ENCODE results near the gene DEFB121.
"Not testable (repeated sequence)": the region's sequence is repeated elsewhere in the genome, so short reads cannot be mapped to it uniquely, and the experiment has no call there.

The DEFB121 gene

GRCh38 chr20:31406115-31406514 lies at the start of gene DEFB121:
Gene DEFB121, minus strand, starts transcription at chr20:31406215. Its CDS starts 63 bp downstream, at chr20:31406152.
- DNase-seq: no peak

GRCh38 chr20:31454361-31454760 lies 48.3 kb upstream of the DEFB121 start:
- DNase-seq: no peak

- no peak for DNase-seq
These were observed 46.6 kb upstream of the DEFB121 start for GRCh38 chr20:31452575-31452974.

GRCh38 chr20:31449511-31450414 lies 43.7 kb upstream of the DEFB121 start:
- DNase-seq: no peak

GRCh38 chr20:31446084-31446819 lies 40.2 kb upstream of the DEFB121 start:
- DNase-seq: no peak

- no peak for DNase-seq
These were observed 34.1 kb upstream of the DEFB121 start, which contains the start of gene DEFB123 for GRCh38 chr20:31440012-31440659. Gene DEFB123, plus strand, starts transcription at chr20:31440632. Its CDS starts 67 bp downstream, at chr20:31440699.

GRCh38 chr20:31430568-31431115 lies 24.6 kb upstream of the DEFB121 start:
- no peak for DNase-seq

GRCh38 chr20:31427576-31427975 lies 21.6 kb upstream of the DEFB121 start:
- DNase-seq: not testable (repeated sequence)

GRCh38 chr20:31426891-31427551 lies 21.0 kb upstream of the DEFB121 start:
- DNase-seq: not testable (repeated sequence)

- no peak for DNase-seq
These were observed 19.8 kb upstream of the DEFB121 start for GRCh38 chr20:31425797-31426196.

- no peak for DNase-seq
These were observed 12.3 kb upstream of the DEFB121 start for GRCh38 chr20:31418307-31418706.

- DNase-seq: no peak
These were observed 9.6 kb upstream of the DEFB121 start for GRCh38 chr20:31415653-31416052.

- DNase-seq: no peak
These were observed 8.4 kb upstream of the DEFB121 start for GRCh38 chr20:31414381-31414780.

- DNase-seq: no peak
These were observed 4.0 kb upstream of the DEFB121 start for GRCh38 chr20:31410011-31410410.

GRCh38 chr20:31403886-31404285 lies 2.1 kb downstream of the DEFB121 start:
- no peak for DNase-seq

GRCh38 chr20:31394900-31395299 lies 11.1 kb downstream of the DEFB121 start:
- DNase-seq: no peak

- no peak for DNase-seq
These were observed 13.2 kb downstream of the DEFB121 start for GRCh38 chr20:31392836-31393235.

- DNase-seq: no peak
These were observed 15.5 kb downstream of the DEFB121 start, which contains the start of gene DEFB119 for GRCh38 chr20:31390490-31390889. Gene DEFB119, minus strand, starts transcription at chr20:31390590. Its CDS starts 107 bp downstream, at chr20:31390483.

GRCh38 chr20:31374346-31374745 lies 31.7 kb downstream of the DEFB121 start:
- no peak for DNase-seq

GRCh38 chr20:31368301-31368700 lies 37.7 kb downstream of the DEFB121 start, which contains the start of gene DEFB118:
Gene DEFB118, plus strand, starts transcription at chr20:31368601. Its CDS starts 50 bp downstream, at chr20:31368651.
- no peak for DNase-seq

- not testable (repeated sequence) for DNase-seq
These were observed 41.7 kb downstream of the DEFB121 start for GRCh38 chr20:31364272-31364671.

- DNase-seq: no peak
These were observed 42.7 kb downstream of the DEFB121 start for GRCh38 chr20:31363295-31363694.

All from bone marrow (tissue), 2 donors.